ENCODE results near the gene NELFE.

Gene NELFE

GRCh38 chr6:31971279-31971992 is 12.7 kb upstream of the NELFE start:
- DNase-seq (ENCODE audit: low read depth): no peak
- H3K4me3 ChIP-seq (ENCODE audit: low read depth, low read length): peak overlapping the region; percentile 73
- no peak for TF ChIP-seq CTCF (conservative IDR thresholded peaks at IDR 0.05; ENCODE audit: low read depth, low read length)

- DNase-seq (ENCODE audit: low read depth): peak; percentile 6
- H3K4me3 ChIP-seq (ENCODE audit: low read depth, low read length): peak overlapping the region; percentile 73
- no peak for TF ChIP-seq CTCF (conservative IDR thresholded peaks at IDR 0.05; ENCODE audit: low read depth, low read length)
Observed at GRCh38 chr6:31970604-31971271, 12.0 kb upstream of the NELFE start.

GRCh38 chr6:31969712-31970603 is 11.2 kb upstream of the NELFE start:
- no peak for TF ChIP-seq CTCF (conservative IDR thresholded peaks at IDR 0.05; ENCODE audit: low read depth, low read length)
- peak; percentile 45 for DNase-seq (ENCODE audit: low read depth)

GRCh38 chr6:31968791-31969711 is 10.3 kb upstream of the NELFE start:
- no peak for DNase-seq (ENCODE audit: low read depth)
- no peak for TF ChIP-seq CTCF (conservative IDR thresholded peaks at IDR 0.05; ENCODE audit: low read depth, low read length)
- H3K4me3 ChIP-seq (ENCODE audit: low read depth, low read length): no peak overlapping the region

More at GRCh38 chr6:31969712-31970603, 11.2 kb upstream of the NELFE start:
- peak overlapping the region; percentile 73 for H3K4me3 ChIP-seq (ENCODE audit: low read depth, low read length)

- no peak for TF ChIP-seq CTCF (conservative IDR thresholded peaks at IDR 0.05; ENCODE audit: low read depth, low read length)
- DNase-seq (ENCODE audit: low read depth): no peak
- H3K4me3 ChIP-seq (ENCODE audit: low read depth, low read length): no peak overlapping the region
Observed at GRCh38 chr6:31968326-31968725, 9.6 kb upstream of the NELFE start.

GRCh38 chr6:31967926-31968320 is 9.2 kb upstream of the NELFE start:
- DNase-seq (ENCODE audit: low read depth): no peak
- TF ChIP-seq CTCF (conservative IDR thresholded peaks at IDR 0.05; ENCODE audit: low read depth, low read length): no peak
- H3K4me3 ChIP-seq (ENCODE audit: low read depth, low read length): no peak overlapping the region
